Measurements from ENCODE around the gene SHISAL2A.

SHISAL2A gene

GRCh38 chr1:52659851-52660596 is 27.1 kb downstream of the SHISAL2A start:
- TF ChIP-seq GATA2 (IDR thresholded peaks at IDR 0.05; ENCODE audit: low read depth, low read length) = no peak
- TF ChIP-seq GATA3 (IDR thresholded peaks at IDR 0.05; ENCODE audit: low read depth, low read length) = no peak

- no peak for TF ChIP-seq GATA3 (IDR thresholded peaks at IDR 0.05; ENCODE audit: low read depth, low read length)
- no peak for TF ChIP-seq GATA2 (IDR thresholded peaks at IDR 0.05; ENCODE audit: low read depth, low read length)
Observed at GRCh38 chr1:52660807-52661206, 27.8 kb downstream of the SHISAL2A start.

- TF ChIP-seq GATA2 (IDR thresholded peaks at IDR 0.05; ENCODE audit: low read depth, low read length) (no peak), GATA3 (IDR thresholded peaks at IDR 0.05; ENCODE audit: low read depth, low read length) (no peak)
Observed at GRCh38 chr1:52662645-52663313, 29.8 kb downstream of the SHISAL2A start.

- no peak for TF ChIP-seq GATA2 (IDR thresholded peaks at IDR 0.05; ENCODE audit: low read depth, low read length)
- TF ChIP-seq GATA3 (IDR thresholded peaks at IDR 0.05; ENCODE audit: low read depth, low read length) = no peak
Observed at GRCh38 chr1:52663716-52664115, 30.7 kb downstream of the SHISAL2A start.

- no peak for TF ChIP-seq GATA2 (IDR thresholded peaks at IDR 0.05; ENCODE audit: low read depth, low read length)
- no peak for TF ChIP-seq GATA3 (IDR thresholded peaks at IDR 0.05; ENCODE audit: low read depth, low read length)
Observed at GRCh38 chr1:52665006-52665941, 32.3 kb downstream of the SHISAL2A start.

- TF ChIP-seq GATA3 (IDR thresholded peaks at IDR 0.05; ENCODE audit: low read depth, low read length) = no peak
- no peak for TF ChIP-seq GATA2 (IDR thresholded peaks at IDR 0.05; ENCODE audit: low read depth, low read length)
Observed at GRCh38 chr1:52667290-52667689, 34.3 kb downstream of the SHISAL2A start.

GRCh38 chr1:52667984-52668383 is 35.0 kb downstream of the SHISAL2A start:
- TF ChIP-seq GATA3 (IDR thresholded peaks at IDR 0.05; ENCODE audit: low read depth, low read length) (no peak), GATA2 (IDR thresholded peaks at IDR 0.05; ENCODE audit: low read depth, low read length) (no peak)

GRCh38 chr1:52668711-52669110 is 35.7 kb downstream of the SHISAL2A start:
- TF ChIP-seq GATA2 (IDR thresholded peaks at IDR 0.05; ENCODE audit: low read depth, low read length) (no peak), GATA3 (IDR thresholded peaks at IDR 0.05; ENCODE audit: low read depth, low read length) (no peak)

- TF ChIP-seq GATA2 (IDR thresholded peaks at IDR 0.05; ENCODE audit: low read depth, low read length) (no peak), GATA3 (IDR thresholded peaks at IDR 0.05; ENCODE audit: low read depth, low read length) (no peak)
Observed at GRCh38 chr1:52669696-52670095, 36.7 kb downstream of the SHISAL2A start.

GRCh38 chr1:52670604-52671003 is 37.6 kb downstream of the SHISAL2A start:
- no peak for TF ChIP-seq GATA3 (IDR thresholded peaks at IDR 0.05; ENCODE audit: low read depth, low read length)
- no peak for TF ChIP-seq GATA2 (IDR thresholded peaks at IDR 0.05; ENCODE audit: low read depth, low read length)

- TF ChIP-seq GATA3 (IDR thresholded peaks at IDR 0.05; ENCODE audit: low read depth, low read length) = no peak
- TF ChIP-seq GATA2 (IDR thresholded peaks at IDR 0.05; ENCODE audit: low read depth, low read length) = no peak
Observed at GRCh38 chr1:52672946-52673345, 40.0 kb downstream of the SHISAL2A start.

- no peak for TF ChIP-seq GATA3 (IDR thresholded peaks at IDR 0.05; ENCODE audit: low read depth, low read length)
- TF ChIP-seq GATA2 (IDR thresholded peaks at IDR 0.05; ENCODE audit: low read depth, low read length) = no peak
Observed at GRCh38 chr1:52673513-52673912, 40.5 kb downstream of the SHISAL2A start.

GRCh38 chr1:52674497-52675384 is 41.8 kb downstream of the SHISAL2A start:
- TF ChIP-seq GATA3 (IDR thresholded peaks at IDR 0.05; ENCODE audit: low read depth, low read length) = no peak
- TF ChIP-seq GATA2 (IDR thresholded peaks at IDR 0.05; ENCODE audit: low read depth, low read length) = no peak
